GM21526 (cell line): ENCODE data around the gene PMEL.
"Not testable (repeated sequence)": the region's sequence is repeated elsewhere in the genome, so short reads cannot be mapped to it uniquely, and the experiment has no call there.

Source experiments
- ATAC-seq: cut with Tn5 transposase; IDR thresholded peaks from one replicate; pipeline ENCODE4 v1.9.1; 2021; ENCODE audit warnings: moderate library complexity; ENCODE audit not compliant: unreplicated experiment, low FRiP score

PMEL gene

GRCh38 chr12:55925870-55926737 is 39.7 kb downstream of the PMEL start:
- no peak for ATAC-seq

DNA sequence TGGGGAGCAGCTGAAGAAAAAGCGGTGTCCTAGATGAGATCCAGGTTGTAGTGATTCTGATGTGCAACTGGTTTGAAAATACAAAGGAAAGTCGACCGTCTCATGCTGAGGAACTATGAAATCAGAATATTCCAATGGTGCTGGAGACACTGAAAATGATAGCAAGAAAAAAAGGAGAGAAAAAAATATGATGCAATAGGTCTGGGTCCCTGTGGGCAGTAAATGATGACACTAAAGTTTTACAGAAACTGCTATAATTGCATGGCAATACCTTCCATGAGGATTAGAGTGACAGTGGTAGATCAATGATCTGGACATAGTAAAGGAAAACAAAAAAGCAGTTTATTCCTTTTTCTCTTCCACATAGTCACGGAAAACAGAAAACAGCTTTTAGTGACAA is 40.5 kb downstream of the PMEL start:
- no peak for ATAC-seq

GRCh38 chr12:55923648-55924047 is 42.2 kb downstream of the PMEL start:
- ATAC-seq: not testable (repeated sequence)

DNA sequence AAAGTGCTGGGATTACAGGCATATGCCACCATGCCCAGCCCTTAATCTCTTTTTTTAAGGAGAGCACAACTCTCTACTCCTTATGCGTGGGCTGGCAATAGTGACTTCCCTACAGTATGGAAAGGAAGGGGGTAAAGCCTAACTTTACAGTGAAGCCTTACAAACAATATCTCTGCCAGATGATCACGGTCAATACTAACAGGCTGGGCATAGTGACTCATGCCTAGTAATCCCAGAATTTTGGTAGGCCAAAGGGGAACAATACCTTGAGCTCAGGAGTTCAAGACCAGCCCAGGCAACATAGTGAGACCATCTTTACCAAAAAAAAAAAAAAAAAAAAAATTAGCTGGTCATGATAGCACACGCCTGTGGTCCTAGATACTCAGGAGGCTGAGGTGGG is 43.7 kb downstream of the PMEL start:
- no peak for ATAC-seq

GRCh38 chr12:55919032-55919431 is 46.8 kb downstream of the PMEL start:
- not testable (repeated sequence) for ATAC-seq

- ATAC-seq: no peak
Observed at GRCh38 chr12:55915482-55915859, 50.4 kb downstream of the PMEL start.

DNA sequence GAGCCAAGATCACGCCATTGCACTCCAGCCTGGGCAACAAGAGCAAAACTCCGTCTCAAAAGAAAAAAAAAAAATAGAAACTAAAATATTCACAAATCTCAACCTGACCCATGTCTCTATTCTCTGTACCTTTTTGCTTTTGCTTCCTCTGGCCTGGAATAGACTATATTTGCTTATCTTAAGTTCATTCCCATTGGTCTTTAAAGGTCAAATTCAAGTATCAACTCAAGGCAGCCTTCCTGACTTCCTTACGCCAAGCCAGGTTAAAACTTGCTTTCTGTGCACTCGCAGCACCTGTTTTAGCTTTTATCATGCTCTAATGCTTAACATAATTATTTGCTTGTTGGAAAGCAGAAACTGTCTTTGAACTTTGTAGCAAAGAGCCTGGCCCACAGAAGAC is 52.9 kb downstream of the PMEL start:
- no peak for ATAC-seq

DNA sequence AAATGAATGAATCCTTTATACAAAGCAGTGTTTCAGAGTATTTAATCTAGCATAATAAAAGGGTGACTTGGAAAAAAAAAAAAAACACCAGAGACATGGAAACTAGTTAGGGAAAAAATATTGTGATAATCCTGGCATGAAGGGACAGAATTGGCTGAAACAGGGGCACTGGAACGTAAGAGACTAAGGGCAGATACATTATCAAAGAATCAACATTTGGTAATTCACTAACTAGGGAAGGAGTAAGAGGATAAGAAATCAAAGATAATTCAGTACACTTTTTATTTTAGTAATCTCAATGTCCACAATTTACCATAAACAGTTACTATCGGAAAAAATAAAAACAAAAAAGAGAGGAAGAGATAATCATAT is 56.3 kb downstream of the PMEL start:
- no peak for ATAC-seq

- no peak for ATAC-seq
Observed at GRCh38 chr12:55908726-55909512, 56.9 kb downstream of the PMEL start.

GRCh38 chr12:55906056-55906455 is 59.8 kb downstream of the PMEL start:
- ATAC-seq: no peak
